ENCODE data around the gene MYH4.

DNA sequence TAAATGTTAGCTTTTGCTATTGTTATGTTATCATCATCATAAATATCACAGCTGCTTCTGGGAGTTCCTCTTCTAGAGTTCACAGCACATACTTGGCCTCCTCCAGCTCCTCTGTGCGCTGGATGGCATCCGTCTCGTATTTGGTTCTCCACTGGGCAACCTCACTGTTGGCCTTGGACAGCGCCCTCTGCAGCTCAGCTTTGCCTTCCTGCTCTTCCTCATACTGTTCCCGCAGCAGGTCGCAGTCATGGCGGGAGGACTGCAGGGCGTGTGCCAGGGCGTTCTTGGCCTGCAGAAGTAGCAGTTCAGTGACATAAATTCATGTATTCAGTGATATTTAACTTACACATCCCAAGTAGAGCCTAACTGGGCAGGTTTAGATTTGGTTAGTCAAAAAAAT, 71.0 kb downstream of the MYH4 start:
- TF ChIP-seq, protein P1, sequence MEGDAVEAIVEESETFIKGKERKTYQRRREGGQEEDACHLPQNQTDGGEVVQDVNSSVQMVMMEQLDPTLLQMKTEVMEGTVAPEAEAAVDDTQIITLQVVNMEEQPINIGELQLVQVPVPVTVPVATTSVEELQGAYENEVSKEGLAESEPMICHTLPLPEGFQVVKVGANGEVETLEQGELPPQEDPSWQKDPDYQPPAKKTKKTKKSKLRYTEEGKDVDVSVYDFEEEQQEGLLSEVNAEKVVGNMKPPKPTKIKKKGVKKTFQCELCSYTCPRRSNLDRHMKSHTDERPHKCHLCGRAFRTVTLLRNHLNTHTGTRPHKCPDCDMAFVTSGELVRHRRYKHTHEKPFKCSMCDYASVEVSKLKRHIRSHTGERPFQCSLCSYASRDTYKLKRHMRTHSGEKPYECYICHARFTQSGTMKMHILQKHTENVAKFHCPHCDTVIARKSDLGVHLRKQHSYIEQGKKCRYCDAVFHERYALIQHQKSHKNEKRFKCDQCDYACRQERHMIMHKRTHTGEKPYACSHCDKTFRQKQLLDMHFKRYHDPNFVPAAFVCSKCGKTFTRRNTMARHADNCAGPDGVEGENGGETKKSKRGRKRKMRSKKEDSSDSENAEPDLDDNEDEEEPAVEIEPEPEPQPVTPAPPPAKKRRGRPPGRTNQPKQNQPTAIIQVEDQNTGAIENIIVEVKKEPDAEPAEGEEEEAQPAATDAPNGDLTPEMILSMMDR (conservative IDR thresholded peaks at IDR 0.05; ENCODE audit: low read length): peak; percentile 37; the same call in 1 of the 2 replicates
- TF ChIP-seq EZH2phosphoT487 (IDR thresholded peaks at IDR 0.05; ENCODE audit: borderline replicate concordance): no peak
